Stimulated activated CD8-positive, alpha-beta memory T cell treated with anti-CD3 and anti-CD28 coated beads, Interleukin-15, amount 100 ng/mL, for 48 hours (primary cell): Measurements from ENCODE around the gene AQP4.

Source experiments
- DNase-seq, 2 donors: peaks; one replicate each; pipeline ENCODE4 v3.0.0-alpha.2; 2020; ENCODE audit warnings: low read depth in 2 of 2

Gene AQP4

GRCh38 chr18:26865557-26865956, at the start of gene AQP4:
Gene AQP4 (minus strand): TSS chr18:26865707. CDS start chr18:26865689, 18 bp downstream.
- DNase-seq = no peak

- DNase-seq = no peak
Measured at GRCh38 chr18:26911840-26912239, 46.3 kb upstream of the AQP4 start.

GRCh38 chr18:26909599-26910290, 44.2 kb upstream of the AQP4 start:
- DNase-seq = no peak

GRCh38 chr18:26908906-26909305, 43.4 kb upstream of the AQP4 start:
- DNase-seq = no peak

GRCh38 chr18:26902291-26902690, 36.8 kb upstream of the AQP4 start:
- DNase-seq = no peak

- DNase-seq = no peak
Measured at GRCh38 chr18:26901020-26901419, 35.5 kb upstream of the AQP4 start.

- no peak for DNase-seq
Measured at GRCh38 chr18:26894426-26894825, 28.9 kb upstream of the AQP4 start.

GRCh38 chr18:26893996-26894395, 28.5 kb upstream of the AQP4 start:
- no peak for DNase-seq

- no peak for DNase-seq
Measured at GRCh38 chr18:26888259-26888658, 22.8 kb upstream of the AQP4 start.

- DNase-seq = no peak
Measured at GRCh38 chr18:26875040-26875654, 9.6 kb upstream of the AQP4 start.

GRCh38 chr18:26874283-26874682, 8.8 kb upstream of the AQP4 start:
- DNase-seq = no peak

GRCh38 chr18:26869640-26870039, 4.1 kb upstream of the AQP4 start:
- DNase-seq = no peak

GRCh38 chr18:26868968-26869586, 3.6 kb upstream of the AQP4 start:
- DNase-seq = no peak

- DNase-seq = no peak
Measured at GRCh38 chr18:26867471-26867870, 2.0 kb upstream of the AQP4 start.

- DNase-seq = no peak
Measured at GRCh38 chr18:26864658-26865057, 849 bp downstream of the AQP4 start.

- no peak for DNase-seq
Measured at GRCh38 chr18:26863921-26864497, 1.5 kb downstream of the AQP4 start.

GRCh38 chr18:26863122-26863879, 2.2 kb downstream of the AQP4 start:
- DNase-seq = no peak

- no peak for DNase-seq
Measured at GRCh38 chr18:26862084-26862483, 3.4 kb downstream of the AQP4 start.

- DNase-seq = no peak
Measured at GRCh38 chr18:26854292-26854881, 11.1 kb downstream of the AQP4 start.

- no peak for DNase-seq
Measured at GRCh38 chr18:26853401-26853800, 12.1 kb downstream of the AQP4 start.

GRCh38 chr18:26843760-26844159, 21.7 kb downstream of the AQP4 start:
- no peak for DNase-seq

- no peak for DNase-seq
Measured at GRCh38 chr18:26840965-26841364, 24.5 kb downstream of the AQP4 start.
